Measurements from ENCODE around the gene NELFE.

DNA sequence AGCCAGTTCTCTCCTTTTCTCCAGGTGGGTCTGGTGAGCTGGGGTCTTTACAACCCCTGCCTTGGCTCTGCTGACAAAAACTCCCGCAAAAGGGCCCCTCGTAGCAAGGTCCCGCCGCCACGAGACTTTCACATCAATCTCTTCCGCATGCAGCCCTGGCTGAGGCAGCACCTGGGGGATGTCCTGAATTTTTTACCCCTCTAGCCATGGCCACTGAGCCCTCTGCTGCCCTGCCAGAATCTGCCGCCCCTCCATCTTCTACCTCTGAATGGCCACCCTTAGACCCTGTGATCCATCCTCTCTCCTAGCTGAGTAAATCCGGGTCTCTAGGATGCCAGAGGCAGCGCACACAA, 13.6 kb downstream of the NELFE start:
- TF ChIP-seq, protein P1, sequence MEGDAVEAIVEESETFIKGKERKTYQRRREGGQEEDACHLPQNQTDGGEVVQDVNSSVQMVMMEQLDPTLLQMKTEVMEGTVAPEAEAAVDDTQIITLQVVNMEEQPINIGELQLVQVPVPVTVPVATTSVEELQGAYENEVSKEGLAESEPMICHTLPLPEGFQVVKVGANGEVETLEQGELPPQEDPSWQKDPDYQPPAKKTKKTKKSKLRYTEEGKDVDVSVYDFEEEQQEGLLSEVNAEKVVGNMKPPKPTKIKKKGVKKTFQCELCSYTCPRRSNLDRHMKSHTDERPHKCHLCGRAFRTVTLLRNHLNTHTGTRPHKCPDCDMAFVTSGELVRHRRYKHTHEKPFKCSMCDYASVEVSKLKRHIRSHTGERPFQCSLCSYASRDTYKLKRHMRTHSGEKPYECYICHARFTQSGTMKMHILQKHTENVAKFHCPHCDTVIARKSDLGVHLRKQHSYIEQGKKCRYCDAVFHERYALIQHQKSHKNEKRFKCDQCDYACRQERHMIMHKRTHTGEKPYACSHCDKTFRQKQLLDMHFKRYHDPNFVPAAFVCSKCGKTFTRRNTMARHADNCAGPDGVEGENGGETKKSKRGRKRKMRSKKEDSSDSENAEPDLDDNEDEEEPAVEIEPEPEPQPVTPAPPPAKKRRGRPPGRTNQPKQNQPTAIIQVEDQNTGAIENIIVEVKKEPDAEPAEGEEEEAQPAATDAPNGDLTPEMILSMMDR (IDR thresholded peaks at IDR 0.05), result no peak
- no peak for TF ChIP-seq POLR2A (IDR thresholded peaks at IDR 0.05)

Measured in lower leg skin (tissue), 3 donors.